Endothelial cell (in vitro differentiated cells): Measurements from ENCODE around the gene AGBL4. TPM values are rescaled to one million over a fixed set of nuclear protein-coding genes. Genes with fewer than 3 reads are reported as not detected.

Experiments
- DNase-seq: peaks from one replicate; pipeline ENCODE4 v3.0.0; 2021; ENCODE audit warnings: low spot score
- H3K27ac Mint-ChIP-seq: one replicate; pipeline ENCODE4 v1.8.0; 2021; ENCODE audit warnings: mixed read lengths, inconsistent platforms; ENCODE audit not compliant: unreplicated experiment
- H3K27me3 Mint-ChIP-seq: one replicate; pipeline ENCODE4 v1.8.0; 2021; ENCODE audit warnings: mild to moderate bottlenecking, moderate library complexity, mixed read lengths, inconsistent platforms; ENCODE audit not compliant: unreplicated experiment
- H3K36me3 Mint-ChIP-seq: one replicate; pipeline ENCODE4 v1.8.0; 2021; ENCODE audit warnings: mild to moderate bottlenecking, low read depth, mixed read lengths, inconsistent platforms; ENCODE audit not compliant: unreplicated experiment
- H3K4me1 Mint-ChIP-seq: one replicate; pipeline ENCODE4 v1.8.0; 2021; ENCODE audit warnings: mild to moderate bottlenecking, mixed read lengths, inconsistent platforms; ENCODE audit not compliant: unreplicated experiment
- H3K4me3 Mint-ChIP-seq: one replicate; pipeline ENCODE4 v1.8.0; 2021; ENCODE audit warnings: mild to moderate bottlenecking, mixed read lengths, inconsistent platforms; ENCODE audit not compliant: unreplicated experiment
- H3K9me3 Mint-ChIP-seq: one replicate; pipeline ENCODE4 v1.8.0; 2021; ENCODE audit warnings: mixed read lengths, inconsistent platforms; ENCODE audit not compliant: unreplicated experiment
- total RNA-seq: library from RNA; stranded (reverse); fragmentation: NEBNext Ultra II Directional; extraction: Animal tissue kit (Norgen Biotek cat#: 25700); gene quantifications from one replicate; pipeline ENCODE4 v1.2.1, GENCODE V29; 2021; ENCODE audit not compliant: unreplicated experiment
- TF ChIP-seq, protein P1 (sequence below): fragments of 200-600 bp; sonication (generic); IDR thresholded peaks from one replicate; pipeline ENCODE4 v1.5.0; 2021; ENCODE audit warnings: antibody characterized with exemption; ENCODE audit not compliant: unreplicated experiment

AGBL4 gene
- total RNA-seq, 1 donor from 2014 or later = 0.51 TPM

GRCh38 chr1:49086327-49086726 lies 937.4 kb downstream of the AGBL4 start:
- Mint-ChIP-seq H3K27ac (no peak overlapping the region), H3K27me3 (no peaks in the 10 kb centered on the region), H3K4me1 (no peaks in the 10 kb centered on the region), H3K4me3 (no peak overlapping the region), H3K36me3 (no peaks in the 10 kb centered on the region), H3K9me3 (peaks cover 5% of the 10 kb centered on the region)
- DNase-seq = no peak
- TF ChIP-seq, protein P1, sequence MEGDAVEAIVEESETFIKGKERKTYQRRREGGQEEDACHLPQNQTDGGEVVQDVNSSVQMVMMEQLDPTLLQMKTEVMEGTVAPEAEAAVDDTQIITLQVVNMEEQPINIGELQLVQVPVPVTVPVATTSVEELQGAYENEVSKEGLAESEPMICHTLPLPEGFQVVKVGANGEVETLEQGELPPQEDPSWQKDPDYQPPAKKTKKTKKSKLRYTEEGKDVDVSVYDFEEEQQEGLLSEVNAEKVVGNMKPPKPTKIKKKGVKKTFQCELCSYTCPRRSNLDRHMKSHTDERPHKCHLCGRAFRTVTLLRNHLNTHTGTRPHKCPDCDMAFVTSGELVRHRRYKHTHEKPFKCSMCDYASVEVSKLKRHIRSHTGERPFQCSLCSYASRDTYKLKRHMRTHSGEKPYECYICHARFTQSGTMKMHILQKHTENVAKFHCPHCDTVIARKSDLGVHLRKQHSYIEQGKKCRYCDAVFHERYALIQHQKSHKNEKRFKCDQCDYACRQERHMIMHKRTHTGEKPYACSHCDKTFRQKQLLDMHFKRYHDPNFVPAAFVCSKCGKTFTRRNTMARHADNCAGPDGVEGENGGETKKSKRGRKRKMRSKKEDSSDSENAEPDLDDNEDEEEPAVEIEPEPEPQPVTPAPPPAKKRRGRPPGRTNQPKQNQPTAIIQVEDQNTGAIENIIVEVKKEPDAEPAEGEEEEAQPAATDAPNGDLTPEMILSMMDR = no peak

DNA sequence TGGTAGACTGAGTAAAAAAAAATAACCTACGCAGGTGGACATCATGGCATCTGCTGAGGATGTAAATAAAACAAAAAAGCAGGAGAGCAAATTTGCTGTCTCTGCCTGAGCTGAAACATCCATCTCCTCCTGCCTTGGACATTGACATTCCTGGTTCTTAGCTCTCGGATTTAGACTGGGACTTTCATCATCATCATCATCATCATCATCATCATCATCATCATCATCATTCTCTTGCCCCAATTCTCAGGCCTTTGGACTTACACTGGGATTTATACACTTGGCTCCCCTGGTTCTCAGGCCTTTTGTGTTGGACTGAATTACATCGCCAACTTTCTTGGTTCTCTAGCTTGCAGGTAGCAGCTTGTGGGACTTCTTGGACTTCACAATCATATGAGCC lies 938.7 kb downstream of the AGBL4 start:
- TF ChIP-seq, protein P1 = no peak
- peaks cover 5% of the 10 kb centered on the region for H3K9me3 Mint-ChIP-seq
- no peak overlapping the region for H3K4me3 Mint-ChIP-seq
- DNase-seq = no peak
- H3K4me1 Mint-ChIP-seq = no peaks in the 10 kb centered on the region
- no peaks in the 10 kb centered on the region for H3K36me3 Mint-ChIP-seq
- no peaks in the 10 kb centered on the region for H3K27me3 Mint-ChIP-seq
- no peak overlapping the region for H3K27ac Mint-ChIP-seq

DNA sequence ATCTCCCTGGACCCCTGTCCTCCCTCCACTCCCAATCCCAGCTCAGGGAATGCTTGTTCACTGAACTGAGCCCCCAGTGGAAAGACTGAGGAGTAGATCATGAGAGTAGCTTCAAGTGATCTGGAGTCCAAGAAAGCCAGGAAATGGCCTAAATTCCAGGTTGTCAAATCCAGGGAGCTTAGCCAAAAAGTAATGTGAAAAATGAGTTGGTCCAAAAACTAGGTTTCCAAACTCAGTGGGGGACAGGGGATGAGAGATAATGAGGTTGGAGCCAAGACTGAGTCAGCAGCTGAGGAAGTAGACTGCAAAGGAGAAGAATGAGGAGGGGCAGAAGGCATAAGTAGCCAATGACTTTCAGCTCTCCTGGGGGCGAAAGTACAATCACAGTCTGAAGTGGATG lies 963.0 kb downstream of the AGBL4 start:
- no peak for DNase-seq
- Mint-ChIP-seq H3K27ac (no peak overlapping the region), H3K36me3 (peaks cover 7% of the 10 kb centered on the region), H3K4me1 (peaks cover 11% of the 10 kb centered on the region), H3K27me3 (peaks cover 7% of the 10 kb centered on the region), H3K4me3 (no peak overlapping the region), H3K9me3 (peaks cover 5% of the 10 kb centered on the region)
- TF ChIP-seq, protein P1 = no peak

GRCh38 chr1:49059087-49059486 lies 964.7 kb downstream of the AGBL4 start:
- Mint-ChIP-seq H3K27me3 (peaks cover 7% of the 10 kb centered on the region), H3K9me3 (peaks cover 5% of the 10 kb centered on the region), H3K4me1 (peaks cover 11% of the 10 kb centered on the region), H3K4me3 (no peak overlapping the region), H3K36me3 (peaks cover 7% of the 10 kb centered on the region), H3K27ac (no peak overlapping the region)
- TF ChIP-seq, protein P1 = no peak
- no peak for DNase-seq

DNA sequence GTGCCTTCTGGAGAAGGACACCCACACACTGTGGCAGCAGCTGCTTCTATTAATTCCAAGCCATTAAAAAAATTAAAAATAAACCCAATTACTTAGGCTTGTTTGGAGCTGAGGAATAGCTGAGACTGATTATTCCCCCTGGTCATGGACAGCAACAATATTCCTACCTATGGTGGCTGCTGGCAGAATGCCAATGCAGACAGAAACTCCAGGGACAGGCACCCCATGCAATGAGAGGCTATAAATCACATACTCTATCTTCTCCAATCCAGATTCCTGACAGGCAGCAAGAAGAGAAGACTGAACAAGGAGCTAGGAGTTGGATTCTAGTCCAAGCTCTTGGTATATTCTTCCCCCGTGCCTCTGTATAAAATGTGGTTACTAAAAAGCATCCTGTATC lies 971.7 kb downstream of the AGBL4 start:
- no peaks in the 10 kb centered on the region for H3K9me3 Mint-ChIP-seq
- no peaks in the 10 kb centered on the region for H3K4me1 Mint-ChIP-seq
- DNase-seq = no peak
- no peak overlapping the region for H3K4me3 Mint-ChIP-seq
- no peak overlapping the region for H3K27ac Mint-ChIP-seq
- TF ChIP-seq, protein P1 = no peak
- H3K36me3 Mint-ChIP-seq = no peaks in the 10 kb centered on the region
- peaks cover 4% of the 10 kb centered on the region for H3K27me3 Mint-ChIP-seq
